B cell (primary cell): ENCODE measurements around the gene SFXN4.

Experiments
- CTCF ChIP-seq: fragments of 200-600 bp; IDR thresholded peaks from one replicate; pipeline ENCODE4 v1.8.0; 2022; ENCODE audit warnings: antibody characterized with exemption, mild to moderate bottlenecking
- EZH2 ChIP-seq: IDR thresholded peaks from 2 replicates; pipeline ENCODE4 v1.6.1; 2012; ENCODE audit warnings: borderline replicate concordance, low read depth, mild to moderate bottlenecking, moderate library complexity, low read length; ENCODE audit not compliant: insufficient read depth, poor library complexity, severe bottlenecking

DNA sequence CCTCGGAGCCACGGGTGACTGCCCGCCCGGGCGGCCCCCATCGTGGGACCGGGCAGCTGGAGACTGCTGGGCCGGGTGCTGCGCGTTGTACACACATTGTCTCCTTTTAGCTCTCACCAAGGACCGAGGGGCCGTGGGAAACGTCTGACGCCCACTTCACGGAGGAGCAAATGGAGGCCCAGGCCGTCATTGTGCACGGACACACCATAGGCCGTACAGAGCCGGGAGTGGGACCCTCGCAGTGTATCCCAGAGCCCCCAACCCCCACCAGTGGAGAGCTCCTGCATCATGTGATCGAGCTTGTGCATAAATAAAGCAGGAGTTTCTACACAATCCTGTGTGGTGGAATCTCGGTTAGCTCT, 60.9 kb downstream of the SFXN4 start:
- TF ChIP-seq CTCF = no peak
- TF ChIP-seq EZH2 = no peak
